Measurements from ENCODE around the gene SIGLEC10. TPM values are rescaled to one million over a fixed set of nuclear protein-coding genes. Genes with fewer than 3 reads are reported as not detected.

SIGLEC10 gene
- polyA plus RNA-seq, 2 of the 4 experiments (the other 2 are of a cell fraction) = not detected

DNA sequence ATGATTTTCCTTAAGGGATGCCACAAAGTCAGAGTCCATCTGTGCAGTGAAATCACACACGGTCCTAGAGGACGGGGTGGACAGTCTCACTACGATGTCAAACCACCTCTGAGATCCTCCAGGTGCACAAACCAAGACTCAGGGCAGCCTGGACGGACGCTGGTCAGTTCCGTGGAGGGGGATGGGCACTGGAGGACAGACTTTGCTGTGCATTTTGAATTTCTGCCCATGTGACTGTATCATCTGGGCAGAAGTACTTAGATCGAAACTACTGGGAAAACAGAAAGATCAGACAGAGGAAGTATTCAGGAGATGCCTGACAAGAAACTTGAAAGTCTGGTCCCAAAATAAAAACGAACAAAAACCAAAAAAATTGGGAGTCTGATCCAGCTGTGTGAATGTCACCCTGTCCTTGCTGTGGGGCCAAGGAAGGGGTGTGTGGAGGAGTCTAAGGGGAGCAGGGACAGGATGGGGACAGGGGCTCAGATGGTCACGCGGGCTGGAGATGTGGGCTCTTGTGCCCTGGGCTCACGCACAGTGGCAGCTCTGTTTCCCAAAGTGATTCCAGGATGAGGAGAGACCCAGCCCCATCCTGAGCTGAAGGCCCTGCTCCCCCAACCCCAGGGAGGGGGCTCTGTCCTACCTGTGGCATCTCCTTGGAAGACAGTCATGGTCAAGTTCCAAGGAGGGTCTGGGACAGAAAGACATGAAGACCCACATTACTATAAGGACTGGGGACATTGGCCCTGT lies 39.3 kb upstream of the SIGLEC10 start:
- POLR2A ChIA-PET = no interaction called here
- Histone ChIP-seq H3K4me1 (no peaks in the 10 kb centered on the region), H3K4me3 (no peak overlapping the region), H3K9me3 (no peaks in the 10 kb centered on the region), H3K4me2 (no peak overlapping the region), H3K27ac (no peak overlapping the region)
- 25% methylated on average over 11 of the region's 11 CpGs for WGBS (ENCODE audit: missing lambda C conversion rate)
- DNase-seq (ENCODE audit: low read depth in 1 of 2, low spot score in 1 of 2) (no peak), ATAC-seq (no peak), FAIRE-seq (no peak)
- TF ChIP-seq PHF8 (IDR thresholded peaks at IDR 0.05; ENCODE audit: borderline replicate concordance, low read depth) = no peak
- no peak for TF ChIP-seq RCOR1 (IDR thresholded peaks at IDR 0.05; ENCODE audit: low read depth, low read length)
- TF ChIP-seq RARB (CRISPR knock-in tag; IDR thresholded peaks at IDR 0.05) = no peak
- TF ChIP-seq, protein P1, sequence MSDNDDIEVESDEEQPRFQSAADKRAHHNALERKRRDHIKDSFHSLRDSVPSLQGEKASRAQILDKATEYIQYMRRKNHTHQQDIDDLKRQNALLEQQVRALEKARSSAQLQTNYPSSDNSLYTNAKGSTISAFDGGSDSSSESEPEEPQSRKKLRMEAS (IDR thresholded peaks at IDR 0.05) = no peak
- no peak for TF ChIP-seq SMC3 (IDR thresholded peaks at IDR 0.05)
- no peak for TF ChIP-seq JUNB (IDR thresholded peaks at IDR 0.05)
- no peak for TF ChIP-seq CEBPB (IDR thresholded peaks at IDR 0.05)
- TF ChIP-seq CBX2 (IDR thresholded peaks at IDR 0.05; ENCODE audit: borderline replicate concordance, low read depth) = no peak
- no peak for TF ChIP-seq TFCP2L1 (CRISPR knock-in tag; IDR thresholded peaks at IDR 0.05)
- TF ChIP-seq, protein P2, sequence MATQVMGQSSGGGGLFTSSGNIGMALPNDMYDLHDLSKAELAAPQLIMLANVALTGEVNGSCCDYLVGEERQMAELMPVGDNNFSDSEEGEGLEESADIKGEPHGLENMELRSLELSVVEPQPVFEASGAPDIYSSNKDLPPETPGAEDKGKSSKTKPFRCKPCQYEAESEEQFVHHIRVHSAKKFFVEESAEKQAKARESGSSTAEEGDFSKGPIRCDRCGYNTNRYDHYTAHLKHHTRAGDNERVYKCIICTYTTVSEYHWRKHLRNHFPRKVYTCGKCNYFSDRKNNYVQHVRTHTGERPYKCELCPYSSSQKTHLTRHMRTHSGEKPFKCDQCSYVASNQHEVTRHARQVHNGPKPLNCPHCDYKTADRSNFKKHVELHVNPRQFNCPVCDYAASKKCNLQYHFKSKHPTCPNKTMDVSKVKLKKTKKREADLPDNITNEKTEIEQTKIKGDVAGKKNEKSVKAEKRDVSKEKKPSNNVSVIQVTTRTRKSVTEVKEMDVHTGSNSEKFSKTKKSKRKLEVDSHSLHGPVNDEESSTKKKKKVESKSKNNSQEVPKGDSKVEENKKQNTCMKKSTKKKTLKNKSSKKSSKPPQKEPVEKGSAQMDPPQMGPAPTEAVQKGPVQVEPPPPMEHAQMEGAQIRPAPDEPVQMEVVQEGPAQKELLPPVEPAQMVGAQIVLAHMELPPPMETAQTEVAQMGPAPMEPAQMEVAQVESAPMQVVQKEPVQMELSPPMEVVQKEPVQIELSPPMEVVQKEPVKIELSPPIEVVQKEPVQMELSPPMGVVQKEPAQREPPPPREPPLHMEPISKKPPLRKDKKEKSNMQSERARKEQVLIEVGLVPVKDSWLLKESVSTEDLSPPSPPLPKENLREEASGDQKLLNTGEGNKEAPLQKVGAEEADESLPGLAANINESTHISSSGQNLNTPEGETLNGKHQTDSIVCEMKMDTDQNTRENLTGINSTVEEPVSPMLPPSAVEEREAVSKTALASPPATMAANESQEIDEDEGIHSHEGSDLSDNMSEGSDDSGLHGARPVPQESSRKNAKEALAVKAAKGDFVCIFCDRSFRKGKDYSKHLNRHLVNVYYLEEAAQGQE (IDR thresholded peaks at IDR 0.05) = no peak
- TF ChIP-seq BCL3 (IDR thresholded peaks at IDR 0.05) = no peak
- TF ChIP-seq FOSB (CRISPR knock-in tag; IDR thresholded peaks at IDR 0.05) = no peak
- no peak for TF ChIP-seq ZC3H11A (IDR thresholded peaks at IDR 0.05)
- TF ChIP-seq RAD21 (conservative IDR thresholded peaks at IDR 0.05 in 1 of 2, IDR thresholded peaks at IDR 0.05 in 1 of 2) = no peak
- no peak for TF ChIP-seq EP300 (IDR thresholded peaks at IDR 0.05)
- TF ChIP-seq, protein P3, sequence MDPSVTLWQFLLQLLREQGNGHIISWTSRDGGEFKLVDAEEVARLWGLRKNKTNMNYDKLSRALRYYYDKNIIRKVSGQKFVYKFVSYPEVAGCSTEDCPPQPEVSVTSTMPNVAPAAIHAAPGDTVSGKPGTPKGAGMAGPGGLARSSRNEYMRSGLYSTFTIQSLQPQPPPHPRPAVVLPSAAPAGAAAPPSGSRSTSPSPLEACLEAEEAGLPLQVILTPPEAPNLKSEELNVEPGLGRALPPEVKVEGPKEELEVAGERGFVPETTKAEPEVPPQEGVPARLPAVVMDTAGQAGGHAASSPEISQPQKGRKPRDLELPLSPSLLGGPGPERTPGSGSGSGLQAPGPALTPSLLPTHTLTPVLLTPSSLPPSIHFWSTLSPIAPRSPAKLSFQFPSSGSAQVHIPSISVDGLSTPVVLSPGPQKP (IDR thresholded peaks at IDR 0.05; ENCODE audit: low read depth, low read length) = no peak
- TF ChIP-seq, protein P4, sequence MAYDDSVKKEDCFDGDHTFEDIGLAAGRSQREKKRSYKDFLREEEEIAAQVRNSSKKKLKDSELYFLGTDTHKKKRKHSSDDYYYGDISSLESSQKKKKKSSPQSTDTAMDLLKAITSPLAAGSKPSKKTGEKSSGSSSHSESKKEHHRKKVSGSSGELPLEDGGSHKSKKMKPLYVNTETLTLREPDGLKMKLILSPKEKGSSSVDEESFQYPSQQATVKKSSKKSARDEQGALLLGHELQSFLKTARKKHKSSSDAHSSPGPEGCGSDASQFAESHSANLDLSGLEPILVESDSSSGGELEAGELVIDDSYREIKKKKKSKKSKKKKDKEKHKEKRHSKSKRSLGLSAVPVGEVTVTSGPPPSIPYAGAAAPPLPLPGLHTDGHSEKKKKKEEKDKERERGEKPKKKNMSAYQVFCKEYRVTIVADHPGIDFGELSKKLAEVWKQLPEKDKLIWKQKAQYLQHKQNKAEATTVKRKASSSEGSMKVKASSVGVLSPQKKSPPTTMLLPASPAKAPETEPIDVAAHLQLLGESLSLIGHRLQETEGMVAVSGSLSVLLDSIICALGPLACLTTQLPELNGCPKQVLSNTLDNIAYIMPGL (CRISPR knock-in tag; IDR thresholded peaks at IDR 0.05; ENCODE audit: borderline replicate concordance) = no peak
- CTCF ChIA-PET = interaction anchor here (1.3 kb wide), 1 partner anchor 10 kb away, joined by 3 read pairs; no protein-coding TSS in a partner anchor
